SK-N-SH (cell line): ENCODE results near the gene ALOX15.

Experiments used
- CHD2 ChIP-seq: fragments of 150-350 bp; IDR thresholded peaks from 2 replicates; pipeline ENCODE4 v1.6.1; 2018; ENCODE audit warnings: low read length; ENCODE audit not compliant: partially characterized antibody
- EZH2phosphoT487 ChIP-seq: fragments of 200-600 bp; sonication (generic); IDR thresholded peaks from 2 replicates; pipeline ENCODE4 v1.6.1; 2017; ENCODE audit warnings: low read depth, mixed run types, mild to moderate bottlenecking, antibody characterized with exemption, moderate library complexity, borderline replicate concordance
- FOSL2 ChIP-seq: IDR thresholded peaks from 2 replicates; pipeline ENCODE4 v1.4.0; 2012; ENCODE audit warnings: low read depth, mild to moderate bottlenecking, moderate library complexity, borderline replicate concordance
- FOXJ3 ChIP-seq: sonication (generic); formaldehyde crosslinking; IDR thresholded peaks from 2 replicates; pipeline ENCODE4 v1.5.1; 2020; ENCODE audit warnings: mild to moderate bottlenecking, missing genetic modification reagents
- GABPA ChIP-seq: IDR thresholded peaks from 2 replicates; pipeline ENCODE4 v1.4.0; 2012; ENCODE audit warnings: low read depth, mild to moderate bottlenecking
- NRF1 ChIP-seq: IDR thresholded peaks from 2 replicates; pipeline ENCODE4 v1.6.1; 2012; ENCODE audit warnings: low read depth, mild to moderate bottlenecking, low read length
- POLR2AphosphoS5 ChIP-seq: IDR thresholded peaks from 2 replicates; pipeline ENCODE4 v1.6.1; 2012; ENCODE audit warnings: low read depth, low read length
- RAD21 ChIP-seq: IDR thresholded peaks from 2 replicates; pipeline ENCODE4 v1.6.1; 2012; ENCODE audit warnings: mild to moderate bottlenecking, low read length
- RCOR1 ChIP-seq: fragments of 150-350 bp; IDR thresholded peaks from 2 replicates; pipeline ENCODE4 v1.6.1; 2017; ENCODE audit warnings: antibody characterized with exemption, low read length
- REST ChIP-seq: IDR thresholded peaks from 2 replicates; pipeline ENCODE4 v1.6.1; 2012; ENCODE audit warnings: mild to moderate bottlenecking, low read depth, low read length, moderate library complexity
- TCF12 ChIP-seq: IDR thresholded peaks from 2 replicates; pipeline ENCODE4 v1.4.0; 2012
- TEAD4 ChIP-seq: IDR thresholded peaks from 2 replicates; pipeline ENCODE4 v1.4.0; 2012; ENCODE audit warnings: mild to moderate bottlenecking, borderline replicate concordance; ENCODE audit not compliant: insufficient read depth
- TF ChIP-seq, protein P1 (sequence below): fragments of 200-600 bp; sonication (generic); IDR thresholded peaks from 2 replicates; pipeline ENCODE4 v1.6.1; 2017; ENCODE audit warnings: antibody characterized with exemption, mild to moderate bottlenecking, moderate library complexity
- TF ChIP-seq, protein P2 (sequence below): fragments of 150-350 bp; IDR thresholded peaks from 2 replicates; pipeline ENCODE4 v1.6.1; 2017; ENCODE audit warnings: antibody characterized with exemption, low read length, low read depth, borderline replicate concordance

DNA sequence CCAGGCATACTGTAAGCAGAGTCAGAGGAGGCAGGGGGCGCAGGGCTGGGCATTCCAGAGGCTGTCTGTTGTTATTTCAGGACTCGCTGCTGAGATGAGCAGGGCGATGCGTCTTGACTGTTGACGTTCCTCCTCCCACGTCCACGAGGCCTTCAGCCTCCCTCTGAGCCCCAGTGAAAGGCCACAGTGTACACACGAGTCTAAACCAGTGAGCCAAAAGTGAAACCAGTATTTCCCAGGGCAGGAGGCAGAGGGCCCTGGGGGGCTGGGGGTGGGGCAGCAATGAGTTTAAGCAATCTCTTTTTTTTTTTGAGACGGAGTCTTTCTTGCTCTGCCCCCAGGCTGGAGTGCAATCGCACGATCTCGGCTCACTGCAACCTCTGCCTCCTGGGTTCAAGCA is 35.7 kb downstream of the ALOX15 start:
- TF ChIP-seq, protein P1, sequence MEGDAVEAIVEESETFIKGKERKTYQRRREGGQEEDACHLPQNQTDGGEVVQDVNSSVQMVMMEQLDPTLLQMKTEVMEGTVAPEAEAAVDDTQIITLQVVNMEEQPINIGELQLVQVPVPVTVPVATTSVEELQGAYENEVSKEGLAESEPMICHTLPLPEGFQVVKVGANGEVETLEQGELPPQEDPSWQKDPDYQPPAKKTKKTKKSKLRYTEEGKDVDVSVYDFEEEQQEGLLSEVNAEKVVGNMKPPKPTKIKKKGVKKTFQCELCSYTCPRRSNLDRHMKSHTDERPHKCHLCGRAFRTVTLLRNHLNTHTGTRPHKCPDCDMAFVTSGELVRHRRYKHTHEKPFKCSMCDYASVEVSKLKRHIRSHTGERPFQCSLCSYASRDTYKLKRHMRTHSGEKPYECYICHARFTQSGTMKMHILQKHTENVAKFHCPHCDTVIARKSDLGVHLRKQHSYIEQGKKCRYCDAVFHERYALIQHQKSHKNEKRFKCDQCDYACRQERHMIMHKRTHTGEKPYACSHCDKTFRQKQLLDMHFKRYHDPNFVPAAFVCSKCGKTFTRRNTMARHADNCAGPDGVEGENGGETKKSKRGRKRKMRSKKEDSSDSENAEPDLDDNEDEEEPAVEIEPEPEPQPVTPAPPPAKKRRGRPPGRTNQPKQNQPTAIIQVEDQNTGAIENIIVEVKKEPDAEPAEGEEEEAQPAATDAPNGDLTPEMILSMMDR = no peak
- TF ChIP-seq, protein P2, sequence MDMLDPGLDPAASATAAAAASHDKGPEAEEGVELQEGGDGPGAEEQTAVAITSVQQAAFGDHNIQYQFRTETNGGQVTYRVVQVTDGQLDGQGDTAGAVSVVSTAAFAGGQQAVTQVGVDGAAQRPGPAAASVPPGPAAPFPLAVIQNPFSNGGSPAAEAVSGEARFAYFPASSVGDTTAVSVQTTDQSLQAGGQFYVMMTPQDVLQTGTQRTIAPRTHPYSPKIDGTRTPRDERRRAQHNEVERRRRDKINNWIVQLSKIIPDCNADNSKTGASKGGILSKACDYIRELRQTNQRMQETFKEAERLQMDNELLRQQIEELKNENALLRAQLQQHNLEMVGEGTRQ = no peak
- no peak for TF ChIP-seq NRF1
- no peak for TF ChIP-seq RCOR1
- no peak for TF ChIP-seq POLR2AphosphoS5
- TF ChIP-seq GABPA = no peak
- no peak for TF ChIP-seq EZH2phosphoT487
- TF ChIP-seq RAD21 = no peak
- TF ChIP-seq REST = no peak
- no peak for TF ChIP-seq FOXJ3 (CRISPR knock-in tag)
- no peak for TF ChIP-seq CHD2
- no peak for TF ChIP-seq FOSL2
- no peak for TF ChIP-seq TCF12
- no peak for TF ChIP-seq TEAD4
